ENCODE results near the gene UBN1. TPM values are rescaled to one million over a fixed set of nuclear protein-coding genes. Genes with fewer than 3 reads are reported as not detected.

Gene UBN1
- total RNA-seq, 1 experiment from 2014 or later, result 63.1 TPM

DNA sequence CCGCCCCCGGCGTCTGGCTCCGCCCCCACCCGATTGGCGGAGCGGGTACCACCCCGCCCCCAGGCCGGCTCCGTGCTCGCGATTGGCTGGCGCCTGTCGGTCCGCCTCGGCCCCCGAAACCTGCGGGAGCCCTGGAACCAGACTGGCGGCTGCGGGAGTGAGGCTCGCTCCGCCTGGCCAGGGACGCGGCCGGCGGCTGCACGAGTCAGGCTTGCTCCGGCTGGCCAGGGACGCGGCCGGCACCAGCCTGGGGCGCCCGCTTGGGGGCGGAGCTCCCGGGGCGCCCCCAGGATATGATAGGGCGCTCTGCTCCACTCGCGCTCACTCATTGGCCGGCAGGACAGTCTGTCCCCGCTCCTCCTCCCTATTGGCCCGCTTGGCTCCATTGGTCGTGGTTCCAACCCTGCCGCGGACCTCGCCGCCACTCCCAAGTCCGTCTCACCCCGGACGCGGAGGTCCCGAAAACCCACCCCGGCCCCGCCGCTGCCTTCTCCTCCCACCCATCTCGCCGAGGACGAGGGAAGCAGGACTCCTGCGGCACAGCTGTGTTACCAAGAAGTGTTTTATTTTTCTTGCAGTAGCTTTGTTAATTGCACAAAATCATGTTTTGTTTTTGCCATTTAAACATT lies 44.5 kb upstream of the UBN1 start:
- POLR2A ChIA-PET, result no interaction called here
- ATAC-seq, result peak; percentile 94
- H3K27me3 ChIP-seq (ENCODE audit: control insufficient read depth, insufficient read depth, low read length), result no peaks in the 10 kb centered on the region
- BruUV-seq (replicated peaks), result no TSS peak
- H3K36me3 ChIP-seq (ENCODE audit: control insufficient read depth, insufficient read depth, low read length), result no peaks in the 10 kb centered on the region
- peak; percentile 58 for DNase-seq (ENCODE audit: low read depth, low spot score)
- intact Hi-C loops (cut with micrococcal nuclease; ENCODE audit: unreplicated experiment), result no loop called here
- H3K4me1 ChIP-seq (ENCODE audit: control insufficient read depth, insufficient read depth, low read length), result peaks cover 27% of the 10 kb centered on the region
- H3K4me3 ChIP-seq (ENCODE audit: low read depth in 2 of 2, low read length in 2 of 2), result peak overlapping the region; percentile 66 to 70
- TF ChIP-seq POLR2AphosphoS5 (IDR thresholded peaks at IDR 0.05; ENCODE audit: low read depth, low read length) (peak; percentile 39; the same call in 1 of the 2 replicates), SIN3A (IDR thresholded peaks at IDR 0.05; ENCODE audit: borderline replicate concordance, insufficient read depth, low read depth, low read length) (no peak; the same call in 1 of the 2 replicates)
- no peaks in the 10 kb centered on the region for H3K9me3 ChIP-seq (ENCODE audit: control insufficient read depth, insufficient read depth, low read depth, low read length)
- in situ Hi-C loops (cut with HindIII; ENCODE audit: low pct_unique_long_range_greater_than_20kb, low sequenced_read_pairs), result no loop called here
- H3K27ac ChIP-seq (ENCODE audit: low read length), result peak overlapping the region; percentile 85
- CTCF ChIA-PET, result interaction anchor here (0.7 kb wide), 1 partner anchor 134 kb away, joined by 3 read pairs; no protein-coding TSS in a partner anchor

- Histone ChIP-seq H3K9me3 (ENCODE audit: control insufficient read depth, insufficient read depth, low read depth, low read length) (no peaks in the 10 kb centered on the region), H3K27ac (ENCODE audit: low read length) (peak overlapping the region; percentile 85), H3K27me3 (ENCODE audit: control insufficient read depth, insufficient read depth, low read length) (no peaks in the 10 kb centered on the region), H3K4me3 (ENCODE audit: low read depth in 2 of 2, low read length in 2 of 2) (peak overlapping the region; percentile 66 to 70; a peak in 3 of 4 replicates), H3K4me1 (ENCODE audit: control insufficient read depth, insufficient read depth, low read length) (peaks cover 27% of the 10 kb centered on the region), H3K36me3 (ENCODE audit: control insufficient read depth, insufficient read depth, low read length) (no peaks in the 10 kb centered on the region)
- in situ Hi-C loops (cut with HindIII; ENCODE audit: low pct_unique_long_range_greater_than_20kb, low sequenced_read_pairs), result no loop called here
- BruUV-seq (replicated peaks), result no TSS peak
- no peak for TF ChIP-seq TCF7L2 (IDR thresholded peaks at IDR 0.05; ENCODE audit: low read depth, low read length)
- TF ChIP-seq SIN3A (IDR thresholded peaks at IDR 0.05; ENCODE audit: borderline replicate concordance, insufficient read depth, low read depth, low read length), result no peak
- no peak for TF ChIP-seq POLR2AphosphoS5 (IDR thresholded peaks at IDR 0.05; ENCODE audit: low read depth, low read length)
- TF ChIP-seq, protein P1, sequence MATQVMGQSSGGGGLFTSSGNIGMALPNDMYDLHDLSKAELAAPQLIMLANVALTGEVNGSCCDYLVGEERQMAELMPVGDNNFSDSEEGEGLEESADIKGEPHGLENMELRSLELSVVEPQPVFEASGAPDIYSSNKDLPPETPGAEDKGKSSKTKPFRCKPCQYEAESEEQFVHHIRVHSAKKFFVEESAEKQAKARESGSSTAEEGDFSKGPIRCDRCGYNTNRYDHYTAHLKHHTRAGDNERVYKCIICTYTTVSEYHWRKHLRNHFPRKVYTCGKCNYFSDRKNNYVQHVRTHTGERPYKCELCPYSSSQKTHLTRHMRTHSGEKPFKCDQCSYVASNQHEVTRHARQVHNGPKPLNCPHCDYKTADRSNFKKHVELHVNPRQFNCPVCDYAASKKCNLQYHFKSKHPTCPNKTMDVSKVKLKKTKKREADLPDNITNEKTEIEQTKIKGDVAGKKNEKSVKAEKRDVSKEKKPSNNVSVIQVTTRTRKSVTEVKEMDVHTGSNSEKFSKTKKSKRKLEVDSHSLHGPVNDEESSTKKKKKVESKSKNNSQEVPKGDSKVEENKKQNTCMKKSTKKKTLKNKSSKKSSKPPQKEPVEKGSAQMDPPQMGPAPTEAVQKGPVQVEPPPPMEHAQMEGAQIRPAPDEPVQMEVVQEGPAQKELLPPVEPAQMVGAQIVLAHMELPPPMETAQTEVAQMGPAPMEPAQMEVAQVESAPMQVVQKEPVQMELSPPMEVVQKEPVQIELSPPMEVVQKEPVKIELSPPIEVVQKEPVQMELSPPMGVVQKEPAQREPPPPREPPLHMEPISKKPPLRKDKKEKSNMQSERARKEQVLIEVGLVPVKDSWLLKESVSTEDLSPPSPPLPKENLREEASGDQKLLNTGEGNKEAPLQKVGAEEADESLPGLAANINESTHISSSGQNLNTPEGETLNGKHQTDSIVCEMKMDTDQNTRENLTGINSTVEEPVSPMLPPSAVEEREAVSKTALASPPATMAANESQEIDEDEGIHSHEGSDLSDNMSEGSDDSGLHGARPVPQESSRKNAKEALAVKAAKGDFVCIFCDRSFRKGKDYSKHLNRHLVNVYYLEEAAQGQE (IDR thresholded peaks at IDR 0.05; ENCODE audit: insufficient read depth in 1 of 2, low read depth in 2 of 2, low read length in 1 of 2), result no peak
- TF ChIP-seq CTCF (IDR thresholded peaks at IDR 0.05), result no peak
- no peak for DNase-seq (ENCODE audit: low read depth, low spot score)
- ChIA-PET POLR2A (no interaction called here), CTCF (no interaction called here)
- intact Hi-C loops (cut with micrococcal nuclease; ENCODE audit: unreplicated experiment), result no loop called here
- no peak for ATAC-seq
These were observed 43.9 kb upstream of the UBN1 start for GRCh38 chr16:4803401-4803844.
